RWPE2 (cell line): ENCODE results near the gene HMCN2.

Experiments used
- ATAC-seq: fragments of 200-7000 bp; cut with Tn5 transposase; 3 replicates; pipeline ENCODE4 v1.9.1; 2021; ENCODE audit warnings: low read depth
- DNase-seq: peaks from one replicate; pipeline ENCODE4 v3.0.0-alpha.2; 2020; ENCODE audit warnings: low spot score
- H3K27ac ChIP-seq: fragments of 450-650 bp; 2 replicates; pipeline ENCODE4 v1.5.1; 2017; ENCODE audit warnings: mild to moderate bottlenecking; ENCODE audit not compliant: poor library complexity, severe bottlenecking
- H3K27me3 ChIP-seq: fragments of 250-450 bp; sonication (Bioruptor Pico); 2 replicates; pipeline ENCODE4 v1.5.1; 2021; ENCODE audit warnings: mild to moderate bottlenecking, moderate library complexity; ENCODE audit not compliant: insufficient read depth, poor library complexity, severe bottlenecking
- H3K36me3 ChIP-seq: fragments of 250-450 bp; sonication (Bioruptor Pico); 2 replicates; pipeline ENCODE4 v1.5.1; 2020; ENCODE audit warnings: low read depth, mild to moderate bottlenecking, moderate library complexity
- H3K4me1 ChIP-seq: fragments of 250-450 bp; sonication (Bioruptor Pico); 2 replicates; pipeline ENCODE4 v1.5.1; 2021; ENCODE audit warnings: mild to moderate bottlenecking, moderate library complexity; ENCODE audit not compliant: insufficient read depth, poor library complexity, severe bottlenecking
- H3K4me3 ChIP-seq: fragments of 250-450 bp; sonication (Bioruptor Pico); 2 replicates; pipeline ENCODE4 v1.5.1; 2021; ENCODE audit warnings: mild to moderate bottlenecking, moderate library complexity; ENCODE audit not compliant: severe bottlenecking
- H3K9me3 ChIP-seq: fragments of 250-450 bp; sonication (Bioruptor Pico); 2 replicates; pipeline ENCODE4 v1.5.1; 2021; ENCODE audit warnings: mild to moderate bottlenecking, moderate library complexity; ENCODE audit not compliant: severe bottlenecking
- CTCF ChIP-seq: fragments of 450-650 bp; IDR thresholded peaks from one replicate; pipeline ENCODE4 v1.5.1; 2017; ENCODE audit warnings: mild to moderate bottlenecking, moderate library complexity; ENCODE audit not compliant: poor library complexity, severe bottlenecking

The HMCN2 gene

GRCh38 chr9:130259044-130259443 is 6.5 kb upstream of the HMCN2 start:
- Histone ChIP-seq H3K27ac (no peak overlapping the region), H3K4me1 (no peaks in the 10 kb centered on the region), H3K9me3 (no peaks in the 10 kb centered on the region), H3K27me3 (peaks cover 8% of the 10 kb centered on the region), H3K36me3 (no peaks in the 10 kb centered on the region), H3K4me3 (no peak overlapping the region)
- ATAC-seq (no peak), DNase-seq (no peak)
- TF ChIP-seq CTCF = no peak

- Histone ChIP-seq H3K4me1 (no peaks in the 10 kb centered on the region), H3K27me3 (peaks cover 28% of the 10 kb centered on the region), H3K4me3 (no peak overlapping the region), H3K27ac (no peak overlapping the region), H3K9me3 (no peaks in the 10 kb centered on the region), H3K36me3 (no peaks in the 10 kb centered on the region)
- TF ChIP-seq CTCF = no peak
- ATAC-seq (no peak), DNase-seq (no peak)
Measured at GRCh38 chr9:130260816-130261765, 4.5 kb upstream of the HMCN2 start.

GRCh38 chr9:130262061-130262745 is 3.4 kb upstream of the HMCN2 start:
- no peak overlapping the region for H3K4me3 ChIP-seq
- H3K27ac ChIP-seq = no peak overlapping the region
- no peak for DNase-seq
- peaks cover 39% of the 10 kb centered on the region for H3K27me3 ChIP-seq
- no peaks in the 10 kb centered on the region for H3K9me3 ChIP-seq
- no peak for ATAC-seq
- TF ChIP-seq CTCF = no peak
- no peaks in the 10 kb centered on the region for H3K36me3 ChIP-seq
- H3K4me1 ChIP-seq = no peaks in the 10 kb centered on the region

- Histone ChIP-seq H3K4me3 (no peak overlapping the region), H3K36me3 (no peaks in the 10 kb centered on the region), H3K4me1 (no peaks in the 10 kb centered on the region), H3K27me3 (peaks cover 45% of the 10 kb centered on the region), H3K27ac (no peak overlapping the region), H3K9me3 (no peaks in the 10 kb centered on the region)
- no peak for DNase-seq
- no peak for TF ChIP-seq CTCF
- no peak for ATAC-seq
Measured at GRCh38 chr9:130262771-130263170, 2.8 kb upstream of the HMCN2 start.
